HCT116 (cell line): ENCODE data around the gene ZNF544. TPM values are rescaled to one million over a fixed set of nuclear protein-coding genes. Genes with fewer than 3 reads are reported as not detected.
A peak's percentile ranks its signal among the peaks of the same experiment; 100 is the strongest.

ENCODE experiments used
- ATAC-seq: fragments of 200-7000 bp; cut with Tn5 transposase; 2 replicates; pipeline ENCODE4 v1.9.1; 2020; ENCODE audit warnings: mild to moderate bottlenecking, moderate library complexity
- BruUV-seq: library from RNA; stranded (reverse); fragments of 400-500 nt; replicated peaks from 2 replicates; lab custom pipeline; 2021; lab: Mats Ljungman, UMichigan
- CTCF ChIA-PET: fragments of 300-600 bp; sonication (Branson Sonifier 250); formaldehyde crosslinking; loops from one replicate; lab custom pipeline; 2021; ENCODE audit warnings: antibody characterized with exemption; lab: Charles Lee
- POLR2A ChIA-PET: fragments of 300-600, 350-600 bp; sonication (Branson Sonifier 250); formaldehyde crosslinking; loops from one replicate; lab custom pipeline; 2021; ENCODE audit warnings: antibody characterized with exemption; lab: Charles Lee
- RAD21 ChIA-PET, 2 experiments: fragments of 300-600 bp; sonication (Branson Sonifier 250); formaldehyde crosslinking; loops; one replicate each; lab custom pipeline; 2023; ENCODE audit warnings: low total read pairs in 2 of 2; ENCODE audit not compliant: uncharacterized antibody in 2 of 2, unreplicated experiment in 2 of 2, low non-redundant PET in 1 of 2; lab: Charles Lee
- DNase-seq: peaks from one replicate; pipeline ENCODE4 v3.0.0-alpha.2; 2010; ENCODE audit warnings: low read depth, low spot score
- H2AFZ ChIP-seq: fragments of 200-600 bp; shearing (Covaris generic), sonication (generic); 2 replicates; pipeline ENCODE4 v1.6.1; 2017; ENCODE audit warnings: low read depth, mixed run types, mixed read lengths, antibody characterized with exemption, low read length; ENCODE audit not compliant: poor library complexity, severe bottlenecking
- H3K27ac ChIP-seq: 2 replicates; pipeline ENCODE4 v1.5.1; 2012; ENCODE audit warnings: low read depth, low read length
- H3K27me3 ChIP-seq: fragments of 200-600 bp; sonication (generic); 2 replicates; pipeline ENCODE4 v1.6.1; 2016; ENCODE audit warnings: mixed run types, low read length, mixed read lengths; ENCODE audit not compliant: insufficient read depth
- H3K36me3 ChIP-seq, 2 experiments: fragments of 200-500 bp in 1 of 2; fragments of 200-600 bp in 1 of 2; sonication (Bioruptor generic) in 1 of 2; sonication (generic) in 1 of 2; 2 replicates each; pipeline versions ENCODE4 v1.5.1 to v1.6.1; 2014 to 2016; ENCODE audit warnings: low read length in 2 of 2, inconsistent platforms in 1 of 2, mixed read lengths in 1 of 2, mixed run types in 1 of 2; ENCODE audit not compliant: insufficient read depth in 2 of 2, control insufficient read depth in 1 of 2
- H3K4me1 ChIP-seq, 2 experiments: fragments of 200-600 bp in 1 of 2; sonication (generic) in 1 of 2; 2 replicates each; pipeline versions ENCODE4 v1.5.1 to v1.6.1; 2012 to 2017; ENCODE audit warnings: low read length in 2 of 2, inconsistent platforms in 1 of 2, mild to moderate bottlenecking in 1 of 2, mixed read lengths in 1 of 2, mixed run types in 1 of 2, moderate library complexity in 1 of 2; ENCODE audit not compliant: insufficient read depth in 2 of 2, control insufficient read depth in 1 of 2
- H3K4me2 ChIP-seq: fragments of 200-600 bp; sonication (generic); 2 replicates; pipeline ENCODE4 v1.6.1; 2017; ENCODE audit warnings: mixed run types, low read length, mixed read lengths
- H3K4me3 ChIP-seq, 2 experiments: fragments of 200-600 bp in 1 of 2; sonication (generic) in 1 of 2; replicated peaks in 1 of 2; 2 replicates each; pipeline ENCODE4 v1.5.1; 2011 to 2016; ENCODE audit warnings: low read length in 2 of 2, control low read depth in 1 of 2, low read depth in 1 of 2, mild to moderate bottlenecking in 1 of 2, mixed read lengths in 1 of 2, mixed run types in 1 of 2
- H3K79me2 ChIP-seq: fragments of 200-600 bp; sonication (generic); 2 replicates; pipeline ENCODE4 v1.6.1; 2017; ENCODE audit warnings: mild to moderate bottlenecking, mixed run types, low read length, moderate library complexity, mixed read lengths; ENCODE audit not compliant: insufficient read depth
- H3K9ac ChIP-seq: fragments of 200-600 bp; sonication (generic); 2 replicates; pipeline ENCODE4 v1.6.1; 2016; ENCODE audit warnings: low read length, mixed read lengths
- H3K9me2 ChIP-seq: fragments of 200-600 bp; sonication (generic), shearing (Covaris generic); 2 replicates; pipeline ENCODE4 v1.6.1; 2017; ENCODE audit warnings: mixed run types, mild to moderate bottlenecking, moderate library complexity; ENCODE audit not compliant: insufficient read depth
- H3K9me3 ChIP-seq, 2 experiments: fragments of 200-500 bp in 1 of 2; fragments of 200-600 bp in 1 of 2; sonication (Bioruptor generic) in 1 of 2; sonication (generic) in 1 of 2; 2 replicates each; pipeline ENCODE4 v1.6.1; 2014 to 2017; ENCODE audit warnings: low read length in 2 of 2, mixed read lengths in 2 of 2, inconsistent platforms in 1 of 2, low read depth in 1 of 2, mild to moderate bottlenecking in 1 of 2, mixed run types in 1 of 2, moderate library complexity in 1 of 2; ENCODE audit not compliant: control insufficient read depth in 1 of 2, insufficient read depth in 1 of 2
- H4K20me1 ChIP-seq: fragments of 200-600 bp; sonication (generic), shearing (Covaris generic); 2 replicates; pipeline ENCODE4 v1.6.1; 2017; ENCODE audit warnings: mixed run types, mild to moderate bottlenecking, moderate library complexity; ENCODE audit not compliant: insufficient read depth
- CBX3 ChIP-seq: IDR thresholded peaks from 2 replicates; pipeline ENCODE4 v1.6.1; 2012; ENCODE audit warnings: low read depth
- CEBPB ChIP-seq: IDR thresholded peaks from 2 replicates; pipeline ENCODE4 v1.6.1; 2012; ENCODE audit warnings: low read depth
- CTCF ChIP-seq, 3 experiments: fragments of 200-600 bp in 1 of 3; sonication (generic) in 1 of 3; IDR thresholded peaks in 2 of 3; conservative IDR thresholded peaks in 1 of 3; 2 replicates each; pipeline ENCODE4 v1.5.1; 2012 to 2017; ENCODE audit warnings: low read depth in 2 of 3, low read length in 2 of 3, antibody characterized with exemption in 1 of 3, borderline replicate concordance in 1 of 3, control low read depth in 1 of 3, mild to moderate bottlenecking in 1 of 3, mixed read lengths in 1 of 3, mixed run types in 1 of 3, moderate library complexity in 1 of 3; ENCODE audit not compliant: insufficient read depth in 1 of 3
- EZH2 ChIP-seq: fragments of 200-600 bp; sonication (generic); IDR thresholded peaks from 2 replicates; pipeline ENCODE4 v1.6.1; 2017; ENCODE audit warnings: antibody characterized with exemption, mixed run types
- RAD21 ChIP-seq: IDR thresholded peaks from 2 replicates; pipeline ENCODE4 v1.6.1; 2012; ENCODE audit warnings: low read depth, mild to moderate bottlenecking
- TCF7L2 ChIP-seq: IDR thresholded peaks from 2 replicates; pipeline ENCODE4 v1.7.0; 2011; ENCODE audit warnings: borderline replicate concordance, inconsistent platforms; ENCODE audit not compliant: insufficient read depth, insufficient read length; ENCODE audit errors: extremely low read depth
- YY1 ChIP-seq: IDR thresholded peaks from 2 replicates; pipeline ENCODE4 v1.6.1; 2011; ENCODE audit warnings: low read length, low read depth, moderate library complexity, mild to moderate bottlenecking; ENCODE audit not compliant: insufficient replicate concordance; ENCODE audit errors: extremely low read depth
- intact Hi-C: fragments of 100-400 bp; cut with micrococcal nuclease; formaldehyde crosslinking; loops from 2 replicates; pipeline ENCODE4 v1.10.0; 2022
- total RNA-seq: library from RNA; stranded (reverse); gene quantifications from one replicate; pipeline ENCODE4 v1.2.1, GENCODE V29; 2021; ENCODE audit not compliant: unreplicated experiment

Gene ZNF544
- total RNA-seq, 1 experiment from 2014 or later: 46.3 TPM

GRCh38 chr19:58218899-58219298 is 9.8 kb upstream of the ZNF544 start:
- POLR2A ChIA-PET: interaction anchor here (0.6 kb wide), 1 partner anchor 36 kb away, joined by 5 read pairs; no protein-coding TSS in a partner anchor
- peak; percentile 91 for ATAC-seq
- DNase-seq: peak; percentile 40

More at GRCh38 chr19:58218899-58219298, 9.8 kb upstream of the ZNF544 start:
- Histone ChIP-seq H3K9me3 (peaks cover 17 to 20% of the 10 kb centered on the region in 2 experiments; a peak in 2 of 4 replicates), H3K4me2 (no peak overlapping the region), H3K4me3 (no peak overlapping the region), H3K27ac (no peak overlapping the region), H3K36me3 (no peaks in the 10 kb centered on the region), H3K9ac (no peak overlapping the region), H4K20me1 (no peaks in the 10 kb centered on the region), H3K27me3 (no peaks in the 10 kb centered on the region), H2AFZ (peak overlapping the region; percentile 45), H3K9me2 (no peaks in the 10 kb centered on the region), H3K79me2 (no peaks in the 10 kb centered on the region), H3K4me1 (no peaks in the 10 kb centered on the region)
- ChIA-PET CTCF (interaction anchor here (0.6 to 1.0 kb wide), 5 partner anchors 9 to 301 kb away, joined by 3 to 4 read pairs (median 3); partner anchors contain the start of genes ZBTB45, ZNF274 and ZNF497), RAD21 (interaction anchor here (0.7 kb wide), 2 partner anchors 133 to 295 kb away, joined by 3 to 10 read pairs; no protein-coding TSS in a partner anchor)
- no peak for TF ChIP-seq CBX3
- TF ChIP-seq TCF7L2: no peak
- peak; percentile 62 for TF ChIP-seq RAD21
- no peak for TF ChIP-seq YY1
- peak; percentile 16 to 58 (median 36); a peak in 5 of 6 replicates for TF ChIP-seq CTCF (IDR thresholded peaks at IDR 0.05 in 2 of 3, conservative IDR thresholded peaks at IDR 0.05 in 1 of 3; ENCODE audit: borderline replicate concordance in 1 of 3, insufficient read depth in 1 of 3, low read depth in 2 of 3, low read length in 2 of 3)
- TF ChIP-seq EZH2: no peak
- no peak for TF ChIP-seq CEBPB
- intact Hi-C loops: loop anchor here (5.0 kb wide), 1 partner anchor 298 kb away; the partner anchor contains the start of gene ZBTB45
- no TSS peak for BruUV-seq
